ENCODE data around the gene FRRS1.
"Not testable (repeated sequence)": the region's sequence is repeated elsewhere in the genome, so short reads cannot be mapped to it uniquely, and the experiment has no call there.

The FRRS1 gene

DNA sequence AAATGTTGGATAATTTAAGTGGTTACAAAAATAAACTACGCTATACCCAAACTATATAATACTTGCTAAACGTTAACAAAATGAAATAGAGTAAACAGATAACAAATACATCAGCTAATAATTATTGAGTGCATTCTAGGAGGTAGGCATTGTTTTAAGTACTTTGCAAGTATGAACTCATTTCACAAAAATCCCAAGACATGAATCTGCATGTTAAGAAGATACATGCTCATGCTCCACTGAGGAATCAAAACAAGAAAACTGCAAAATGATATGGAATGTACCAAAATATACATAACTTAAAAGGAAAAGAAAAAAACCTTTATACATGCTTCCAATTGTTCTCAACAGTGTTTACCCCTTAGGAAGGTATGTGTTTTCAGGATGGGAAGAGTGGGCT, 2.5 kb downstream of the FRRS1 start:
- no peak for DNase-seq

DNA sequence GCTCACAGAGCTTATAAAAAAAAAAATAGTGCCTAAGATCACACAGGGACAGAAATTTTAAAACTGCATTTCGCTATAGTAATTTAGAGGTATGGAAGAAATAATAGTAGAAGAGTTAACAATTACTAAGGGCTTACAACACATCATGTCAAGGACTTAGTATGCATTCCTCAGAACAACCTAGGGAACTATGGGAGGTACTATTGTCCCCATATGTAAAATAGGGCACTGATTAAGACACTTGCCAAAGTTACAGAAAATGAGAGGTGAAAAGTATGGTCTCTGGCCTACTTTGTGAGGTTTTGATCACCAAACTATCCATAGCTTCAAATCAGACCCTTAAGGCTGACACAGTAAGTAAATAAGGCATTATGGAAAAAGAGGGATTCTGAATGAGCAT, 4.7 kb downstream of the FRRS1 start:
- no peak for DNase-seq

DNA sequence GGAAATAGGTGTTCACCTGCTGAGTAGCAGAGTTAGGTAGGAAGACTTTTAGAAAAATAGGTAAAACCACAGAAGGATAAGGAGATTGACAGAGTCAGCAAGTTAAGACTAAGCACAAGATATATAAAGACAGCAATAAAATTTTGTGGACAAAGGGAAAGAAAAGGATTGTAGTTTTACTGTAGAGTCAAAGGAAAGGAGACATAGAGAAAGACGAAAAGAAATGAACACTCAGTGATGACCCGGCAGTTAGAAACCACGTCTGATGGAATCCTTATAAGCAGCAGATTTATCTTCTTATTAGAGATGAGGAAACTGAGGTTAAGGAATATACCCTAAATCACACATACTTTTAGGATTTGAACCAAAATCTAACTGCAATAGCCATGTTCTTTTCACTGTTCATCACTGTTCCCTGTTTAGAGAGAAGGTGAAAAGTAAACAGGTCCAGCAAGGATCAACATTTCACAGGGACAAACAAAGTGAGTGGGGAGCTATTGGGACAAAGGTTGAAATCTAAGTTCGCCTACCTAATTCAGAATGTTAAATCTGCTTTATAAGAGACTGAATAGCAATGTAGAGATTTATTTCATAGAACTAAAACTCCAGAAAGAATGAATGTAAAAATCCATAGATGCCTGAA, 6.8 kb downstream of the FRRS1 start:
- DNase-seq = no peak

DNA sequence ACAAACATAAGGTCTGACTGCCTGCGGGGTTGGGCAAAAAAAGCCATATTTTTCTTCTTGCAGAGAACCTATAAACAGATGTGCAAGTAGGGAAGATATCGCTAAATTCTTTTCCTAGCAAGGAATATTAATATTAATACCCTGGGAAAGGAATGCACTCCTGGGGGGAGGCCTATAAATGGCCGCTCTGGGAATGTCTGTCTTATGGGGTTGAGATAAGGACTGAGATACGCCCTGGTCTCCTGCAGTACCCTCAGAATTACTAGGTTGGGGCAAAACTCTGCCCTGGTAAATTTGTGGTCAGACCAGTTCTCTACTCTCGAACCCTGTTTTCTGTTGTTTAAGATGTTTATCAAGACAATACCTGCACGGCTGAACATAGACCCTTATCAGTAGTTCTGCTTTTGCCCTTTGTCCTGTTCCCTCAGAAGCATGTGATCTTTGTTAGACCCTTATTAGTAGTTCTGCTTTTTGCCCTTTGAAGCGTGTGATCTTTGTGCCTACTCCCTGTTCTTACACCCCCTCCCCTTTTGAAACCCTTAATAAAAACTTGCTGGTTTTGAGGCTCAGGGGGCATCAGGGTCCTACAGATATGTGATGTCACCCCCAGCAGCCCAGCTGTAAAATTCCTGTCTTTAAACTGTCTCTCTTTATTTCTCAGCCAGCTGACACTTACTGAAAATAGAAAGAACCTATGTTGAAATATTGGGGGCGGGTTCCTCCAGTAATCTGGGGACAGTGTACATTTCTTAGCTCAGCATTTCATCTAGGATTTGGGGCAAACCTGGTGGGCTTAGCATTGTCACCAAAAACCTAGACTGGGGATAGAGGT, 7.5 kb downstream of the FRRS1 start:
- not testable (repeated sequence) for DNase-seq

DNA sequence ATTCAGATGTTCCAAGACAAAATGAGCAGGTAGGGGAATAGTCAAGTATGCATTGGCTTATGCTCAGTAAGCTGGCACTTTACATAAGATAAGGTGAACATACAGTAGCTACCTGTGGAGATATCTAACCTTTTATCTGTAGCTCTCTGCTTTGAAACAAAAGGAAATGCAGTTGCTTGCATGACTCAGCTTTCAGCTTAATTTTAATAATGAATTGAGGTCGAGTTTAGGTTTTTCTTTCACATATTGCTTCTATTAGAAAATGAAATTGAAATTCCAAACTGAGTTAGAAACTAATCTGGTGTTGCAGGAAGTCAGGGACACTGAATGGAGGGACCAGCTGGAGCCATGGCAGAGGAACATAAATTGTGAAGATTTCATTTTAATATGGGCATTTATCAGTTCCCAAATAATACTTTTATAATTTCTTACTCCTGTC, 8.3 kb downstream of the FRRS1 start:
- no peak for DNase-seq

DNA sequence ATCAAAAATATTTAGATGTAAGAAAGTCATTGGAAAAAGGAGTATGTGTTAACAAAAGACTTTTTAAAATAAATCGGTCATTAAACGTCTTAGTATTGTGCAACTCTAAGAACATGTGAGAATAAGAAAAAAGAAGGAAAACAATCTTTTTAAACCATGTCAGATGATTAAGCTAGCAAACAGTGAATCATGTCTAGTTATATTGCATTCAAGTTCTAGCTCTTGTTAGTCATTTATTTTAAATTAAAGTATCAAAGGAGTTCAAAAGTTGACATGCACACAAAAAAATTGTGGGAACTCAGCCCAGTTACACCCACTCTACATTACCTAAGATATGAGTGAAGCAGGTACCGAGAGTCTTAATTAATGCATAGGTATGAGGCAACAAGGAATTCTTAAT, 9.8 kb downstream of the FRRS1 start:
- no peak for DNase-seq

DNA sequence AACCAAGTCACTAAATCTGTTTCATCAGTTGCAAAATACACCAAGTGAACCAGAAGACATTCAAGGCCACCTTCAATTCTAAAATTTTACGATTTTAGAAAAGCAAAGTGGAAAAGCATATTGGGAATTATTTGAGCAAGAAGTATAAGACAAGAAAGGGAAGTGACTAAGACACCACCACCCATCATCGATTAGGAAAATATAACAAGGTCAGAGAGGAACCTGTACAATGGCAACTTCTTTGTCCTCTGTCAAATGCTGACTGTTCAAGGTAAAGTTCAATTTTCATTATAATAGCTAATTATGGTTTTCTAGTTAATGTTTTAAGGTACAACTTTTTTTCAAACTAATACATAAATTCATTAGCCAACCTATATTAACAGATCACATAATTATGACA, 10.8 kb downstream of the FRRS1 start:
- no peak for DNase-seq

DNA sequence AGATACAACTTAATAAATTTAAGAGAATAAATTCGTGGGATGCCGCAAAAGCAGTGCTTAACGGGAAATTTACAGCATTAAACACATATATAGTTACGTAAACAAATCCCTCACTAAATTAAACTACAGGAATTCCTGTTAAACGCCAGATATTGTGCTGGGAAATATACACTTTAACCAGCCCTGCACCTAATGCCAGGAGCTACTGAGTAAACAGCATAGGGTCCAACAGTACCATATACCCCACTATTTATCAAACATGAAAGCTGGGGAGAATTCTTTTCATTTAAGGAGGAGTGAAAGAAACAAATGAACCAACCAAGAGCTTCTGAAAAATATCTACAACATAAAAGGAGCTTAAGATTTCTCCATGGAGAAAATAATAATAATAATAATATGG, 11.7 kb downstream of the FRRS1 start:
- no peak for DNase-seq

DNA sequence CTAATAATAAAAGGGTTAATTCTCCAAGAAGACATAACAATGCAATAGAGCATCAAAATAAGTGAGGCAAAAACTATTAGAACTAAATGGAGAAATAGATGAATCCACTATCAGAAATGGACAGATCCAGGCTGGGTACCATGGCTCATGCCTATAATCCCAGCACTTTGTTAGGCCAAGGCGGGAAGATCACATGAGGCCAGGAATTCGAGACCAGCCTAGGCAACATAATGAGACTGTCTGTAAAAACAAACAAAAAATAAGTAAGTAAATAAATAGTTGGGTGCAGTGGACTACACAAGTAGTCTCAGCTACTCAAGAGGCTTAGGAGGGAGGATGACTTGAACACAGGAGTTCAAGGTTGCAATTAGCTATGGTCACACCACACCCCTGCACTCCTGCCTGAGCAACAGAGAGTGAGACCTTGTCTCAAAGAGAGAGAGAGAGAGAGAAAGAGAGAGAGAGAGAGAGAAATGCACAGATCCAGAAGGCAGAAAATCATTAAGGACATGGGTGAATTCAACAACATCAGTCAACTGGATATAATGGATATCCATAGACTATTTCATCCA, 12.3 kb downstream of the FRRS1 start:
- DNase-seq = no peak

DNA sequence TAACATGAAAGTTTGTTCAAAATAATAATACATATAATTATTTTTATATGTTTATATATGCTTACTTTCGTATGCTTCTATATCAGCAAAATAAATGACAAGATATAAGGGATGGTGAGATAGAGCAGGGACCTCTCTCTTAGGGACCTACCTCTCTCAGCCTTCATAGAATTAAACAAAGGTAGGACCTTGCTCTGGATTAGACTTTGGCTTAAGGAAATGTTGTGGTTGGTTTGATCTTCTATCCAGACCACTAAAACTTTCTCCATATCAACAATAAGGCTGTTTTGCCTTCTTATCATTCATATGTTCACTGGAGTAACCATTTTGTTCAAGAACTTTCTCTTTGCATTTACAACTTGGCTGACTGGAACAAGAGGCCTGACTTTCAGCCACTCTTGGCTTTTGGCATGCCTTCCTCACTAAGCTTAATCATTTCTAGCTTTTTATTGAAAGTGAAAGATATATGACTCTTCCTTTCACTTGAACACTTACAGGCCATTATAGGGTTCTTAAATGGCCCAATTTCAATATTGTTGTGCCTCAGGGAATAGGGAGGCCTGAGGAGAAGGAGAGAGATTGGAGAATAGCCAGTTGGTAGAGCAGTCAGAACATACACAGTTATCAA, 14.4 kb downstream of the FRRS1 start:
- no peak for DNase-seq

DNA sequence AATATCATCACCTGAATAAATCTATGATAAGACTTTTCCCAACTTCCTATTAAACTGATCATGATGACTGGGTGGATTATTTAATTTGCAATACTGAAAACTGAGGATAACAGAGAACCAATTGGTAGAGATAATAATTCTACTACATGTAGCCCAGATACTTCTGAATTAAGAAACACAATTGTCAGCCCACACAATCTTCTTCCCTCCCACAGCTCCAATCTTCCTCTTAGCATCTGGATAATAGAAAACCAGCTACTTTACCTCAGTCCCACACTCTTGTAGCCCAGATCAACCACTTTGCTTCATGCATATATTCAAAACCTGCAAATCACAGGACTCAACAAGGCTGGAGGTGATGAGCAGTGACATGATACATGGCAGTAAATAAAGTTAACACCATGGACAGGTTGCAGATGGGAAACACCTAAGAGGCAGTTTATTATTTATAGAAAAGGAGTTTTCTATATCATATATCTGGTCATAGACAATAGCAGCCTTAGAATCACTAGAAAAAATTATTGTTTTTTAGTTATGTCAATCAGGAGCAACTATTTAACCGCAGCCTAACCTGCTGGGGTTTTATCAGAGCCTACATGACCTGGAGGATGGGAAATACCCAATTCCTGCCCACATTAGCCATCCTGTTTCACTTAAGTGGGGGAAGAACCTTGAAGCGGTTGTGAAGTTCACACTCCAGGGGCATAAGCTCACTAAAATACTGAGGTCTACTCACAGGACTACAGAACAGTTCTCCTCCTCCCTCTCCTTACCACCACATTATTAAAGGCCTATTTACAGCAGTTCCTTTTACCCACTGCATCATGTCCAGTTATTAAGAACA, 16.7 kb downstream of the FRRS1 start:
- DNase-seq = no peak

DNA sequence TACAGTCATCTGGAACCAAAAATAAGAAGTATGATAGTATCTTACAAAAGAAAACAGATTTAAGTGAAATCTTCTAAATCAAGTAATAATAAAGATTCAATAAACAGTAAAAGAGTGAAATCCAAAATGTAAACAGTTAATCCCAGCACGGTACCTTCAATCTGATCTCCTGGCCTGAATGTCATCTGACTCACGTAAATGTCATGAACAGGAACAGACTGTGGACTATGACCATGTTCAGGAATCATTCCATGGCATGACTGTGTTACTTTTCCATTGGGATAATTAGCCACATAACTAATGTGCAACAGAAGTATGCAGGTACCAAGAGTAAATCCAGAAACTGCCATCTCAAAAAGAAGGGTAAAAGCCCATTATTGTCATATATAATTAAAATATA, 18.0 kb downstream of the FRRS1 start:
- DNase-seq = no peak

DNA sequence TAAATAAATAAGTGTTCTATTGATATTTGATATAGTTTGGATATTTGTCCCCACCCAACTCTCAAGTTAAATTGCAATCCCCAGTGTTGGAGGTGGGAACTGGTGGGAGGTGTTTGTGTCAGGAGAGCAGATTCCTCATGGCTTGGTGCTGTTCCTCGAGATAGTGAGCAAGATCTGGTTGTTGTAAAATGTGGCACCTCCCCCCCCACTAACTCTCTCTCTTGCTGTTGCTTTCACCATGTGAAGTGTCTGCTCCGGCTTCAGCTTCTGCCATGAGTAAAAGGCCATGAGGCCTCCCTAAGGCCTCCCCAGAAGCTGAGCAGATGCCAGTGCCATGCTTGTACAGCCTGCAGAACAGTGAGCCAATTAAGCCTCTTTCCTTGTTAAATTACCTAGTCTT, 20.8 kb downstream of the FRRS1 start:
- no peak for DNase-seq

DNA sequence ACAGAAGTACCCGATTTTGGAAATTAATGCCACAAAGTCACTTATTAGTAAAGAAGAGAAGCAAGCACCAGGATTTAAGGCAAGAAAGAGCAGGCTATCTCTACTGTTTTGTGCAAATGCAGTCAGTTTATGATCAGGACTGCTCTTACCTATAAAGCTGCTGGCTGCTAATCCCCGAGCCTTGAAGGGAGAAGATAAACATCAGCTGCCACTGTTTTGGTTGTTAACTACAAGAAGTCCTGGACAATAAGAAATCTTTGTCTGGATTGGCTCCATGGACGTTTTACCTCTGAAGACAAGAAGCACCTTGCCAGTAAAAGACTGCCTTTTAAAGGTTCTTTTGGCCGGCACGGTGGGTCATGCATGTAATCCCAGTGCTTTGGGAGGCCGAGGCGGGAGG, 21.4 kb downstream of the FRRS1 start:
- DNase-seq = no peak

DNA sequence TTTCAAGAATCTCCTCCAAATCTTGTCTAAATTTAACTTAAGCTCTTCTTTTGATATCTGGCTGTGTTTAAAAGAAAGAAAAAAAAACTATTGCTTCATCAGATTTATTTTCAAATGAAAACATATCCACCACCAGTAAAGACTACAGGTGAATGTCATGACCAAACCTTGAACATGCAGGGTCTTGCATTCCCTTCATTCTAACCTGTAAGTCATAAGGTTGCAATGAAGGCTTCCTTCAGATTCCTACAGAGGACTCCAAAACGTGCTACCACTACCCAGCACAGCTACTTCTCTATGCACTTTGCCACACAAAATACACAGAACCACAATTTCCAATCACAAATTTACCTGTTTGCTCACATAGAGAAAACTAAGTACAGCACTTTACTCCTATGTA, 26.3 kb downstream of the FRRS1 start:
- no peak for DNase-seq

DNA sequence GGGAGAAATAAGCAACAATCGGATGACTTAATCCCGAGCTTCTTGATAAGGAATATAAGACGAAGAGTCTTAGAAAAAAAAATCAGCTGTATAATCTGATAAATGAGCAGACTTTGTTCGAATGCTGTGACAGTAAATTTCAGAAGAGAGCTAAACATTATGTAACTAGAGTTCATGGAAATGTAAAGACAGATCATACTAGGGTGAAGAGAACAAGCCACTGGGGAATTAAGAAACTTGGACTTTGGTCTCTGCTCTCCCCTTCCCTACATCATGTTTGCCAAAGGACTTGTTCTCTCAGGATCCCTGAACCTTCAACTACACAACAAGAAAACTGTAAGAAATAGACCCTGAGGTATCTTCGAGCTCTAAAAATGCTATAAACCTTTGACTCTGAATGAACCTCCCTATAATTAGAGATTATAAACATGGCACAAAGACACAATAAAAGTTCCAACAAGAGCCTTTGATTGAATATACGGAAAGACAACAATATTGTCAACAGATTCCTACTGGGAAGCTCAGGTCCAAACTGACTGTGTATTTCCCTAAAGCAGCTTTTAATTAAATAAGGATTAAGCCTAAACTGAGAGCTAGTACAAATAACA, 27.5 kb downstream of the FRRS1 start:
- no peak for DNase-seq

DNA sequence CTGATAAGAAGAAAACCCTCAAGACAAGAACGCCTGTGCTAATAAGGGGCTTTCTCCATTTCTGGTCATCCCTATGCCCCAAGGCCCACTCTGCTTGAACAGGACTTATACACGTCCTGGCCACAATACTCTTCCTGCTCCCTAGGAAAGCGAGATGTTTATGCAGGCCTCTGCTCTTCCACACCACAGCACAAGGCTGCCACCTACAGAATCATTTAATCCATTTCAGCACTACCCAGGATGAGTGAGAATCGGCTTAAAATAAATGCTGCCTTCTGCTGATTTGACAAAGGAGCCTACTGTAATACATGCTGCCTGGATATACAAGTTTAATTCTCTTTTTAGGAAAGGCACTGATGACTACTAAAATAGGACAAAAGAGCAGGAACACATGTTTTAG, 29.4 kb downstream of the FRRS1 start:
- no peak for DNase-seq

DNA sequence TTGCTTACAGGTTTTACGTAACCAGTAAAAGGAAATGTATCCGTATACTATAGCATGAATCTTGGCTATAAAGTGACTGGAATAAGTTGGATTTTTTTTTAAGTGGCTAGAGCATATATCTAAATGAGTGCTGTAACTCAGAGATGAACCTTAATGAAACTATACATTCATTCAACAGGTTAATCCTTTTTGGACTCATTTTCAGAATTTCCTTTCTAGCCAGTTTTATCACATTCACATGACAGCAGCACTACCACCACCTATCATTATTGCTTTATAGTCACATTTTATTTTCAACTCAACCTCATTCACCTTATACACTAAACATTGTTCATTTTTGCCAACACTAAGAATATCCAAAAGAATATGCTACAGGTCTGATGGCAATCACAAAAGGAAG, 30.6 kb downstream of the FRRS1 start:
- no peak for DNase-seq

DNA sequence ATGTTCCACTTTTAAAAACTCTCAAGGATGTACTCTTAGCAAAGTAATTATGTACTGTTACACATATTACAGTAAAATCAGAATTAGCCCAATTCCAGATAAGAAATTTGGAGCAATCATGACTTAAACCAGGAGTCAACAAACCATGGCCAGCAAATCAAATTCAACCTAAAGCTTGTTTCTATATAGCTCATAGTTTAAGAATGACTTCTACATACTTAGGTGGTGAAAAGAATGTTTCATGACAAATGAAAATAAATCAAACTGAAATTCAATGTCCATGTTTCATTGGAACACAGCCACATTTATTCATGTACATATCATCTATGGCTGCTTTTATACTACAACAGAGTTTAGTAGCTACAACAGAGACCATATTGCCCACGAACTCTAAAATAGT, 35.1 kb downstream of the FRRS1 start:
- DNase-seq = no peak

DNA sequence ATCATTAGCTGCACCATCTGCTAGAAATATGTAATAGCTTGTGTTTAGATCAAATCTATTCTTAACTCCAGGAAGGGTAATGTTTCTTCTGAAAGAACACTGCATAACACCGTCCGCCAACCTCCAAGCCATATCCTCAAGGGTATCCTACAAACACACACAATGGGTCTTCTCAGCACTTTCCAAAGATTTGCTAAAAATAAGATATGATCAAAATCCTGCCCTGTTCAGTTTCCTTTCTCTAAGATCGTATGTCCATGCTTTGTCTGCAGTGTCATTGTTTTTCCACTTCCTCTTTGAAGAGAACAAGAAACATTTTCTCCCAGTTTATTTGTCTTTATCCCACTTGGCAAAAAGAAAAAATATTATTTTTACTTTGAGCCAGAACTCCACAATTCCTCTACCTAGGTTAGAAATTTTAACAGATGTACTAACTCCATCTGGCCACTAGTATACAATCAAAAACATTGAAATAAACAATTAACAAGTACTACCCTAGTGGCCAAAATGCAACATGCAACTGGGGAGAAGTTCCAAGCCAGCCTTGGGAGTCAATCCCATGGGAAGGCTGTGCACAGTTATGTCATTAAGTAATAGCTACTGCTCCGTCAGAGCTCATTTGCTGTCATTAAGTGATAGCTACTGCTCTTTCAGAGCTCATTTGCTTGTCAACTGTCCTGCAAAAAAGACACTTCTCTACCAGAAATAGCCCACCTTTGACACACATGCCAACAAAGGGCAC, 37.8 kb downstream of the FRRS1 start:
- no peak for DNase-seq

DNA sequence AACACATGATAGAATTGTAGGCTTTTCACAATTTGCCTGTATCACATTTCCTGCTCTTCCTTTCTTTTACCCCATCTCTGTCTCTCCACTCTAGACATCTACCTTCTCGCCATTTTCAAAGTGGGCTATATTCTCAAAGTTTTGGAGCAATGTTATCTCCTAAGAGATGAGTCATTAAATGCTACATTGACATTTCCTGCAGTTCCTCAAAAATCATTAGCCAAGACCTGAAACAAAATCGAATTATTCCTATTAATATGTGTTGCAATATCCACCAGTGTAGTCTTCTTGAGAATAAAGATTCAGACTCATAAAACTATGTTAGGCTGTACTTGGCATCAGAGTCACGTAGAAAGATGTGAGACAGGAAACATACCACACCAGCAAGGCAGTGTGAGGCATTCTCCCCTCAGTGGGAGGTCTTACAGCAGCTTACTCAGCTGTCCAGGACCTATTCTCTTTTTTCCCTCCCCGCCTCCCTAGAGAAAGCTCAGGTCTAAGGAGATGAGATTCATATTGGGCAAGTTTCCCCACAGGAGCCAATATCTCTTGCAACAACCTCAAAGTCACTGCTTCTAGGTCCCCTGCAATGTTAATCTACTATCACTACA, 38.8 kb downstream of the FRRS1 start:
- no peak for DNase-seq
